ENCODE results near the gene ITPKC. TPM values are rescaled to one million over a fixed set of nuclear protein-coding genes. Genes with fewer than 3 reads are reported as not detected.
A peak's percentile ranks its signal among the peaks of the same experiment; 100 is the strongest.
"Not testable (repeated sequence)": the region's sequence is repeated elsewhere in the genome, so short reads cannot be mapped to it uniquely, and the experiment has no call there.

The ITPKC gene
- polyA plus RNA-seq, 4 donors: 22.7 to 36.5 (median 25.5) TPM

DNA sequence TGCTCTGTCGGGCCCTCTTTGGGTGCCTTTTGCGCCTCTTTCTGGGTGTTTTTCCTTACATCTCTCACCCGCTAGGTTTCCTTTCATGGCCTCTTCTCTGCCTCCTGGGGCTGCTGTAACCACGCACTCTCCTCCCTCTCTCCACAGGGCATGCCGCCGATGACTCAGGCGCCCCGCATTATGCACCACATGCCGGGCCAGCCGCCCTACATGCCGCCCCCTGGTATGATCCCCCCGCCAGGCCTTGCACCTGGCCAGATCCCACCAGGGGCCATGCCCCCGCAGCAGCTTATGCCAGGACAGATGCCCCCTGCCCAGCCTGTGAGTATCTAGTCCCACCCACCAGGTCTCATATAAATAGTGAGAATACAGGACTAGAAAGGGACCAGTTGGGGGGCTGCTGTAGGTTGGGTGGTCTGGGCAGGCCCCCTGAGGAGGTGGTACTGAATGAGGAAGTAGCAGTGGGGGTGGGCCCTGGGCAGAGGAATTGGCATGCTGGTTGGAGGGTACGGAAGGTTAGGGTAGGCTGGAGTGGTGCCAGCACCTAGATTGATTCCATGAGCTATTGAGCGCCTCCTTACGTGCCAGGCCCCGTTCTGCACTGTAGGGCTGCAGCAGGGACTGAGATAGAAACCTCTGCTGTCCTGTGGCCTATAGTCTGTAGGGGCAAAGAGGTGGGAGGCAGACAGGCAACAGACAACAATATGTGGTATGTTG is 46.0 kb downstream of the ITPKC start:
- Histone ChIP-seq H3K36me3 (ENCODE audit: control insufficient read depth in 3 of 3, insufficient read depth in 2 of 3, low read depth in 1 of 3, low read length in 3 of 3) (peaks cover 41 to 91% (median 47%) of the 10 kb centered on the region in 3 donors), H3K27ac (ENCODE audit: low read depth in 1 of 3, low read length in 2 of 3) (no peak overlapping the region), H3K4me1 (ENCODE audit: control insufficient read depth in 3 of 3, insufficient read depth in 2 of 3, low read depth in 1 of 3, low read length in 2 of 3) (no peaks in the 10 kb centered on the region), H3K27me3 (ENCODE audit: control insufficient read depth in 3 of 3, insufficient read depth in 3 of 3, low read length in 3 of 3) (no peaks in the 10 kb centered on the region), H3K4me3 (ENCODE audit: low read depth in 1 of 3, low read length in 3 of 3) (no peak overlapping the region), H3K9me3 (ENCODE audit: control insufficient read depth in 2 of 2, insufficient read depth in 1 of 2, low read depth in 1 of 2, low read length in 1 of 2) (no peaks in the 10 kb centered on the region)
- whole genome bisulfite sequencing, 3 donors: 91 to 95% (median 91%) methylated on average over 17 of the region's 17 CpGs
- DNase-seq (no peak), FAIRE-seq (no peak)

GRCh38 chr19:40763526-40763925 is 46.6 kb downstream of the ITPKC start:
- DNase-seq (no peak), FAIRE-seq (no peak)
- Histone ChIP-seq H3K27ac (ENCODE audit: low read depth in 1 of 3, low read length in 2 of 3) (no peak overlapping the region), H3K9me3 (ENCODE audit: control insufficient read depth in 2 of 2, insufficient read depth in 1 of 2, low read depth in 1 of 2, low read length in 1 of 2) (no peaks in the 10 kb centered on the region), H3K27me3 (ENCODE audit: control insufficient read depth in 3 of 3, insufficient read depth in 3 of 3, low read length in 3 of 3) (no peaks in the 10 kb centered on the region), H3K36me3 (ENCODE audit: control insufficient read depth in 3 of 3, insufficient read depth in 2 of 3, low read depth in 1 of 3, low read length in 3 of 3) (peaks cover 41 to 86% (median 47%) of the 10 kb centered on the region in 3 donors), H3K4me1 (ENCODE audit: control insufficient read depth in 3 of 3, insufficient read depth in 2 of 3, low read depth in 1 of 3, low read length in 2 of 3) (no peaks in the 10 kb centered on the region), H3K4me3 (ENCODE audit: low read depth in 1 of 3, low read length in 3 of 3) (no peak overlapping the region)
- 87 to 94% (median 91%) methylated on average over 7 of the region's 7 CpGs for WGBS, 3 donors

- WGBS, 3 donors: 83 to 88% (median 85%) methylated on average over 10 of the region's 10 CpGs
- Histone ChIP-seq H3K4me1 (ENCODE audit: control insufficient read depth in 3 of 3, insufficient read depth in 2 of 3, low read depth in 1 of 3, low read length in 2 of 3) (no peaks in the 10 kb centered on the region), H3K36me3 (ENCODE audit: control insufficient read depth in 3 of 3, insufficient read depth in 2 of 3, low read depth in 1 of 3, low read length in 3 of 3) (peaks cover 41 to 85% (median 47%) of the 10 kb centered on the region in 3 donors), H3K27me3 (ENCODE audit: control insufficient read depth in 3 of 3, insufficient read depth in 3 of 3, low read length in 3 of 3) (no peaks in the 10 kb centered on the region), H3K4me3 (ENCODE audit: low read depth in 1 of 3, low read length in 3 of 3) (no peak overlapping the region), H3K27ac (ENCODE audit: low read depth in 1 of 3, low read length in 2 of 3) (no peak overlapping the region), H3K9me3 (ENCODE audit: control insufficient read depth in 2 of 2, insufficient read depth in 1 of 2, low read depth in 1 of 2, low read length in 1 of 2) (no peaks in the 10 kb centered on the region)
- FAIRE-seq (no peak), DNase-seq (no peak)
These were observed 47.1 kb downstream of the ITPKC start for GRCh38 chr19:40763963-40764362.

- 95 to 97% (median 97%) methylated on average over 11 to 13 of the region's 13 CpGs for WGBS, 3 donors
- H3K4me1 ChIP-seq (ENCODE audit: control insufficient read depth in 3 of 3, insufficient read depth in 2 of 3, low read depth in 1 of 3, low read length in 2 of 3); H3K4me3 ChIP-seq (ENCODE audit: low read depth in 1 of 3, low read length in 3 of 3); H3K27me3 ChIP-seq (ENCODE audit: control insufficient read depth in 3 of 3, insufficient read depth in 3 of 3, low read length in 3 of 3); DNase-seq; FAIRE-seq; H3K27ac ChIP-seq (ENCODE audit: low read depth in 1 of 3, low read length in 2 of 3); H3K9me3 ChIP-seq (ENCODE audit: control insufficient read depth in 2 of 2, insufficient read depth in 1 of 2, low read depth in 1 of 2, low read length in 1 of 2): not testable (repeated sequence)
- H3K36me3 ChIP-seq (ENCODE audit: control insufficient read depth in 3 of 3, insufficient read depth in 2 of 3, low read depth in 1 of 3, low read length in 3 of 3): peaks cover 28 to 75% (median 40%) of the 10 kb centered on the region in 3 donors
These were observed 49.5 kb downstream of the ITPKC start for GRCh38 chr19:40766385-40766784.

- FAIRE-seq (no peak), DNase-seq (no peak)
- peaks cover 16 to 58% (median 19%) of the 10 kb centered on the region in 3 donors for H3K36me3 ChIP-seq (ENCODE audit: control insufficient read depth in 3 of 3, insufficient read depth in 2 of 3, low read depth in 1 of 3, low read length in 3 of 3)
- H3K4me1 ChIP-seq (ENCODE audit: control insufficient read depth in 3 of 3, insufficient read depth in 2 of 3, low read depth in 1 of 3, low read length in 2 of 3): no peaks in the 10 kb centered on the region
- H3K4me3 ChIP-seq (ENCODE audit: low read depth in 1 of 3, low read length in 3 of 3): no peak overlapping the region
- 80 to 87% (median 80%) methylated on average over 5 of the region's 5 CpGs for WGBS, 3 donors
- H3K27ac ChIP-seq (ENCODE audit: low read depth in 1 of 3, low read length in 2 of 3): no peak overlapping the region
- H3K9me3 ChIP-seq (ENCODE audit: control insufficient read depth in 2 of 2, insufficient read depth in 1 of 2, low read depth in 1 of 2, low read length in 1 of 2): peaks cover 0 to 7% of the 10 kb centered on the region in 2 donors
- H3K27me3 ChIP-seq (ENCODE audit: control insufficient read depth in 3 of 3, insufficient read depth in 3 of 3, low read length in 3 of 3): no peaks in the 10 kb centered on the region
These were observed 52.0 kb downstream of the ITPKC start for GRCh38 chr19:40768869-40769268.

- WGBS, 3 donors: 93 to 94% (median 93%) methylated on average over 10 of the region's 10 CpGs
- FAIRE-seq: not testable (repeated sequence)
These were observed 54.4 kb downstream of the ITPKC start for GRCh38 chr19:40771101-40771862.

DNA sequence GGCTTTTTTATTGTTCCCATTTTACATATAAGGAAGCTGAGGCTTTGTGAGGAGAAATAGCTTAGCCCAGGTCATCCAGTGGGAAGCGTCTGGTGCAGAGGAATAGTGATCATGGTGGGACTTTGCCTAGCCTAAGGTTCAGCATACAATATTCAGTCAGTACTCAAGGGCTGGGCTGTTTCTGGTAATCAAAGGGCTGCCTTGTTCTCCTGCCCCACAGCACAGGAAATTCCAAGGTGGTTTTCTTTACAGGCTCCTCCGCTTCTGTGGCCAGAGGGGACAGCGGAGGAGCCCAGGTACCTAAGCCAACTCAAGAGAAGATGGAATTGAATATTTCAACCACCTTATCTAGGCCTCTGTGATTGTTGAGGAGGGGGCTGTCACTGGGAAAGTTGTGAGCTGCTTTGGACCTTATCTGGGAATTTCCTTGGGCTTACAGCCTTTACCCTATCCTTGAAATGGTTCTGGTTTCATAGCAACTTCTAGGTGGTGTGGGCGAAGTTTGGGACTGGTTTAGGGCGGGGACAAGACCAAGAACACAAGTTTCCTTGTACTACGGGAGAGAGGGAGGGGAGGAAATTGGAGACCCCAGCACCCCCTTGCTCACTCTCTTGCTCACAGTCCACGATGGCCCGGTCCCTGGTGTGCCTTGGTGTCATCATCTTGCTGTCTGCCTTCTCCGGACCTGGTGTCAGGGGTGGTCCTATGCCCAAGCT is 58.2 kb downstream of the ITPKC start, which contains the start of gene MIA:
MIA (plus strand) TSS at position 606 of the 716 bp plus-strand sequence; CDS start at position 628, 22 bp downstream.
- no peak within 1 kb of the TSS for H3K27ac ChIP-seq (ENCODE audit: low read depth in 1 of 3, low read length in 2 of 3)
- no peaks in the 10 kb centered on the region for H3K27me3 ChIP-seq (ENCODE audit: control insufficient read depth in 3 of 3, insufficient read depth in 3 of 3, low read length in 3 of 3)
- DNase-seq (no peak), FAIRE-seq (no peak)
- peaks cover 0 to 17% (median 0%) of the 10 kb centered on the region in 3 donors for H3K36me3 ChIP-seq (ENCODE audit: control insufficient read depth in 3 of 3, insufficient read depth in 2 of 3, low read depth in 1 of 3, low read length in 3 of 3)
- peaks cover 0 to 15% (median 3%) of the 10 kb centered on the region in 3 donors for H3K4me1 ChIP-seq (ENCODE audit: control insufficient read depth in 3 of 3, insufficient read depth in 2 of 3, low read depth in 1 of 3, low read length in 2 of 3)
- 81 to 88% (median 87%) methylated on average over 9 of the region's 9 CpGs for WGBS, 3 donors
- no peak within 1 kb of the TSS for H3K4me3 ChIP-seq (ENCODE audit: low read depth in 1 of 3, low read length in 3 of 3)
- peaks cover 0 to 7% of the 10 kb centered on the region in 2 donors for H3K9me3 ChIP-seq (ENCODE audit: control insufficient read depth in 2 of 2, insufficient read depth in 1 of 2, low read depth in 1 of 2, low read length in 1 of 2)

More at GRCh38 chr19:40771101-40771862, 54.4 kb downstream of the ITPKC start:
- not testable (repeated sequence) for H3K27ac ChIP-seq (ENCODE audit: low read depth in 1 of 3, low read length in 2 of 3); H3K4me3 ChIP-seq (ENCODE audit: low read depth in 1 of 3, low read length in 3 of 3); H3K4me1 ChIP-seq (ENCODE audit: control insufficient read depth in 3 of 3, insufficient read depth in 2 of 3, low read depth in 1 of 3, low read length in 2 of 3); H3K27me3 ChIP-seq (ENCODE audit: control insufficient read depth in 3 of 3, insufficient read depth in 3 of 3, low read length in 3 of 3); H3K9me3 ChIP-seq (ENCODE audit: control insufficient read depth in 2 of 2, insufficient read depth in 1 of 2, low read depth in 1 of 2, low read length in 1 of 2)
- peak in 1 of 2 donors; percentile 27 for DNase-seq
- peaks cover 0 to 36% (median 4%) of the 10 kb centered on the region in 3 donors for H3K36me3 ChIP-seq (ENCODE audit: control insufficient read depth in 3 of 3, insufficient read depth in 2 of 3, low read depth in 1 of 3, low read length in 3 of 3)

GRCh38 chr19:40775632-40776022 is 58.7 kb downstream of the ITPKC start:
- DNase-seq (no peak), FAIRE-seq (no peak)
- no peak overlapping the region for H3K4me3 ChIP-seq (ENCODE audit: low read depth in 1 of 3, low read length in 3 of 3)
- no peak overlapping the region for H3K27ac ChIP-seq (ENCODE audit: low read depth in 1 of 3, low read length in 2 of 3)
- no peaks in the 10 kb centered on the region for H3K27me3 ChIP-seq (ENCODE audit: control insufficient read depth in 3 of 3, insufficient read depth in 3 of 3, low read length in 3 of 3)
- H3K36me3 ChIP-seq (ENCODE audit: control insufficient read depth in 3 of 3, insufficient read depth in 2 of 3, low read depth in 1 of 3, low read length in 3 of 3): peaks cover 0 to 17% (median 0%) of the 10 kb centered on the region in 3 donors
- peaks cover 0 to 15% (median 3%) of the 10 kb centered on the region in 3 donors for H3K4me1 ChIP-seq (ENCODE audit: control insufficient read depth in 3 of 3, insufficient read depth in 2 of 3, low read depth in 1 of 3, low read length in 2 of 3)
- peaks cover 0 to 7% of the 10 kb centered on the region in 2 donors for H3K9me3 ChIP-seq (ENCODE audit: control insufficient read depth in 2 of 2, insufficient read depth in 1 of 2, low read depth in 1 of 2, low read length in 1 of 2)
- 93 to 99% (median 95%) methylated on average over 10 of the region's 10 CpGs for WGBS, 3 donors
